DMS153 treated with DMSO at 0.1 percent for 48 hours (cell line): ENCODE results near the gene YTHDC2.
"Not testable (repeated sequence)": the region's sequence is repeated elsewhere in the genome, so short reads cannot be mapped to it uniquely, and the experiment has no call there.

ENCODE experiments used
- DNase-seq: peaks from one replicate; lab custom pipeline; 2025; ENCODE audit not compliant: unreplicated experiment; lab: John Stamatoyannopoulos, UW

Gene YTHDC2

DNA sequence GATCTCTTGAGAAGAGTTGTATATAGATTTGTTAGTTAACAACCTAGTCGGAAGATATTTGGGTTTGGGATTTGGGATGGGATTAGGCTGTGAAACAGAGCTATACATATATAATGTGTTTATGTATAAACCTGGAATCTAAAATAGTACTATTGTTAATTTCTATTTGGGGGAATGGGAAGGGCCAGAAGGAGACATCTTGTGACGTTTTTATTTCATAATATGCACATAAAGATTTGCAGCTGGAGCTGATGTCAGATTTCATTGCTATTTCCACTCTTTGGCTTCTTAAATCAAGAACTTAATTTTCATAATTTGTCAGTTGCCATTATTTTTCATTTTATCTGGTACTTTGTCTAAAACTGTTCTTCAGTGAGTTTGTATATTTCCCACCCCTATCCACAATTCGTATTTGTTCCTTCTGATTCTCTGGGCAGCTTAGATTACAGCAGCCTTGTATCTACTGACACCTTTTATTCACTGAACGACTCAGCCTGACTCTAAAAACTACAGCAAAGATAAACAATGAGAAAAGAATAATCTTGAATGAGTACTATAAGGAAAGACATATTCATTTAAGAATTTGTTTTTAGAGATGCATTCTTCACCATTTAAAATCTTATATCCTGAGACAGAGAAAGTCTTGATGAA is 86.9 kb downstream of the YTHDC2 start:
- DNase-seq: no peak

DNA sequence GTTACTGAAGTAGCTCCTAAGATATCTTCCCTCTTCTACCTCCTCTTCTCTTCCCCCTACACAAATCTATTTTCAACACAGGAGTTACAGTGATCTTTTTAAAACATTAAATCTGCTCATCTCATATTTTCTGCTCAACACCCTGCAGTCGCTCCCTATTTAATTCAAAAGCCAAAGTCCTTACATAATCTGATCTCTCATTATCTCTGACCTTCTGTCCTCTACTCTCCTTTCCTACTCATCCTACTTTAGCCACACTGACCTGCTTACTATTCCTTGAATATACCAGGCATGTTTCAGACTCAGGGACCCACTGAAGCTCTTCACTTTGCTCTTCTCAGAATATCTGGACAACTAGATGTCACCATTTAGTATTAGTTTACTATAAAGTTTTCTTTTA is 87.9 kb downstream of the YTHDC2 start:
- no peak for DNase-seq

DNA sequence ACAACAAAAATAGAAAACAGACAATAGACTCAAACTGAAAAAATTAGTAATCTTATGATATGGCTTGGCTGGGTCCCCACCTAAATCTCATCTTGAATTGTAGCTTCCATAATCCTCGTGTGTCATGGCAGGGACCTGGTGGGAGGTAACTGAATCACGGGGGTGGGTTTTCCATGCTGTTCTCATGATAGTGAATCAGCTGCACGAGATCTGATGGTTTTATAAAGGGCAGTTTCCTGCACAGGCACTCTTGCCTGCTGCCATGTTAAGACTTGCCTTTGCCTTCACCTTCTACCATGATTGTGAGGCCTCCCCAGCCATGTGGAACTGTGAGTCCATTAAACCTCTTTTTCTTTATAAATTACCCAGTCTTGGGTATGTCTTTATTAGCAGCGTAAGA is 89.8 kb downstream of the YTHDC2 start:
- DNase-seq: not testable (repeated sequence)

DNA sequence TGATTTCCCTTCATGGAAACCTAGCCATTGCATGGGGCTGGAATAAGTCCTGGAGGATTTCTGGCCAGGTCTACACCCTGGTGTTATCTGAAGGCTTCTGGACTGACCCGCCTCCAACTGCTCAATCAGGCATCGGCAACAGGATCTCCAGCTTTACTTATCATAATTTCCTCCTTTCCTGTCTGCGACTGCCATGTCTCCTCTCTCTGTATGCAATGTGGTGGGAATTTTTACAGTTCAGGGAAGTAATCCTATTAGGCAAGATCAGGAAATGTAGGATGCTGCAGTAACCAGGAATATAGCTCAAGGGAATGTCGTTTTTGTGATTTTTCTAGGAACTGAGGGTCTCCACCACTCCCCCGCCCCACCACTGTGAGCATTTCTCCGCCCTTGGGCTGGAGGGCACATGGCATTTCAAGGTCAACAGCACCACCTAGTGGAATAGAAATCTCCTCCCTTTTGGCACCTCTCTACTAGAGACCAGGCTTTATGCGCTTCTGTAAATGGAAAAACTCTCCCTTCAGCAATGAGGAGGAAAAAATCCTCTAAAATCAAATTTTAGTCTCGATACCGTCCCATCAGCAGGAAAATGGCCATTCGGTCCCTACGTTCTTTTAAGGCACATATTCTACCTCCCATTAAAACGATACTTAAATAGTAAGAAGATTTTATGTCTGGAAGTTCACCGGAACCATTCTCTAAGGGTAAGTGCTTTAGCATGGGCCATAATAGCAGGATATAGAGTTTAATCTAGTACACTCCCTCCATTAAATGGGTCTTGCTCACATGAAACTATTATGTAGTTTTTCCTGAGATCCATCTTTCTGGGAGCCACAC is 93.0 kb downstream of the YTHDC2 start:
- DNase-seq: no peak

DNA sequence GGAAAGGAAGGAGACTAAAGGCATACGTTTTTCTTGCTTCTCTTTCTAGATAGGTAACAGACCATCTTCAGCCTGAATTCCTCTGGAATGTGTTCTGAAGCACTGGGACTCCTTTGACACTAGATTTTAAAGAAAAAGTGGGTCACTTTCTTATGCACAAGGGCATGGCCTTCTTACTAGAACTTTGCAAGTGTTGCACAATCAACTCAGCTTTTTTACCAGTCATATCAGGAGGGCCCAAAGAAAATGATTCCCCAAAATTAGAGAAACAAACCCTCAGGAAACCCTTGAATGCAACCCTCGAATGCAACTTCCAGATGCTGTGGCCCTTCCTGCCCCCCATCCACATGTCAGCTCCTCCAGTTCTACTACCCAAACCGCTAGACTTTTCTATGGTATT is 93.9 kb downstream of the YTHDC2 start:
- no peak for DNase-seq

DNA sequence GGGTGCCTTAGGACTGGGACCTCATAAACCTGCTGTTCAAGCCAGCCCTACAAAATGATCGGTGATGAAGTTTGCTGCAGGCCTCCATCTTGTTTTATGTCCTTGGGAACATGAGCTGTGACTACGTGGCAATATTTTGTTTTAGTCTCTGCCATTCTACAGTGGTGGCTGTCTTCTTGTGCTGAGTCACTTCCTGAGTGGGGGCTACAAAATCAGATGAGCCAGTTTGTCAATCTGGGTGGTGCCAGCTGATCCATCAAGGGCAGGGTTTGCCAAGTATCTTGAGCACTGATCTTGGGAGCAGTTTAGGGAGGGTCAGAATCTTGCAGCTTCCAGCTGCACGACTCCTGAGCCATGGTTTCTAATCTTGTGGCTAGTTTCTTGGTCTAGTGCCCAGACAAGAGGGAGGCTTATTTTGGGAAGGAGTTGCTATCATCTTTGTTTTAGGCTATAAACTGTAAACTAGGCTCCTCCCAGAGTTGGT is 94.7 kb downstream of the YTHDC2 start:
- no peak for DNase-seq

DNA sequence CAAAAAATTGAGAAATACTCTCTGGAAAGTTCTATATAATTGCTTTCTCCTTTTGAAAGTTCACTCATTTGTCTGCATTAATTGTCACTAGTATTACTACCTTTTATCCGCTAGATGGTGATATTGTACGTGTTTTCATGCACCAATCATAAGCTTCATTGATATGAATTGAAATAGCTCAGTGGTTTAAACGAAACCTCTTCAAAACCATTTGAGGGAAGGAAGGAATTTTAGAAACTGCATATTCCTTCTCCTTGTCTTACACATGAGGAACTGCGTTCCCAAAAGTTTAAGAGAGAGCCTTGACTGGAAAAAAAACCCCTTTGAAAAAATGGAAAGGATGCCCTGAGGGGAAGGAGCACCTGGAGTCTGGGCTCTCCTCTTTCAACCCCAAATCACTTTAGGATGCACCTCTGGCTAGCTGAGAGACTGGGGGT is 98.6 kb downstream of the YTHDC2 start:
- DNase-seq: no peak

DNA sequence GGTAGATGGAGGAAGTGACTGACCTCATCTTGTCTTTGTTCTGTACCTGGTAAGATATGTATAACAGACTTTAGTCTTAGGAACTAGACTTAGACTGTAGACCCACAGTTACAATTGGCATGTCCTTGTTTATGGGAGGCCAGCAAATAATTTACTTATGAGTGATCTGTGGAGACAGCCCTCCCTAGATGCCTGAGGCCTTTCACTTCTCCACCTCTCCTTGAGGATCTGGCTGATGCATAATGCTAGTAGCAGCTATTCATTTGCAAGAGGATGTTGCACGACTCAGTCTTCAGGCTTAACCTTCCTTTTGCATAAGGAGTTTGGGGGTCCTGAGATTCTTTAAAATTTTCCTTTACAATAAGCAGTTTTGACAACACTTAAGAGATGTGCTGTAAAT is 100.7 kb downstream of the YTHDC2 start:
- no peak for DNase-seq

DNA sequence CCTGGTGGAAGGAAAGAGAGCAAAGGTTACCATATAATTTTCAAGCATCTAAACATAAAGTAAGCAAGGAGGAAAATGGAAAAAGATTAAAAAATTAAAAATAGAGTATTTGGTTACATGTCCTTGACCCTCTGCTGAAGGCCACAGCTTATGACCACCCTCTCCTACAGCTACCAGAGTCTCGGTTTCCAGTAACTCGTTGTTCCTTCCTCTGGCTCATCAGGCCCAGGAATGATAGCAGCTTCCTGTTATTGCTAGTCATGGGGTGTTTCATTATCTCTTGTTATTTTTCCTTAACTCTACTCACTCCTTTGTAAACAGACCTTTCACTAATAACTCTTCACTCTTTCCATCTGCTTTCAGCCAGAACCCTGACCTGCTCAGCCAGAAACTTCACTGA is 102.2 kb downstream of the YTHDC2 start:
- no peak for DNase-seq

DNA sequence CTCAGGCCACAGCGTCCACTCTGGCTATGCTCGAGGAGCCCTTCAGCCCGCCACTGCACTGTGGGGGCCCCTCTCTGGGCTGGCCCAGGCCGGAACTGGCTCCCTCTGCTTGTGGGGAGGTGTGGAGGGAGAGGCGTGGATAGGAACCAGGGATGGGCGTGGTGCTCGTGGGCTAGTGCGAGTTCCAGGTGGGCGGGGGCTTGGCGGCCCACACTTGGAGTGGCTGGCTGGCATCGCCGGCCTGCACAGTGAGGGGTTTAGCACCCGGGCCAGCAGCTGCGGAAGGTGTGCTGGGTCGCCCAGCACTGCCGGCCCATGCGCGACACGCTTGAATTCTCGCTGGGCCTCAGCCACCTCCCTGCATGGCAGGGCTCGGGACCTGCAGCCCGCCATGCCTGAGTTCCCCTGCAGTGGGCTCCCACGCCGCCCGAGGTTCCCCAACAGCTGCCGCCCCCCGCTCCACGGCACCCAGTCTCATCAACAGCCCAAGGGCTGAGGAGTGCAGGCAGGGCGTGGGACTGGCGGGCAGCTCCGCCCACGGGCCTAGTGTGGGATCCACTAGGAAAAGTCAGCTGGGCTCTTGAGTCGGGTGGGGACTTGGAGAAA is 103.8 kb downstream of the YTHDC2 start:
- no peak for DNase-seq

DNA sequence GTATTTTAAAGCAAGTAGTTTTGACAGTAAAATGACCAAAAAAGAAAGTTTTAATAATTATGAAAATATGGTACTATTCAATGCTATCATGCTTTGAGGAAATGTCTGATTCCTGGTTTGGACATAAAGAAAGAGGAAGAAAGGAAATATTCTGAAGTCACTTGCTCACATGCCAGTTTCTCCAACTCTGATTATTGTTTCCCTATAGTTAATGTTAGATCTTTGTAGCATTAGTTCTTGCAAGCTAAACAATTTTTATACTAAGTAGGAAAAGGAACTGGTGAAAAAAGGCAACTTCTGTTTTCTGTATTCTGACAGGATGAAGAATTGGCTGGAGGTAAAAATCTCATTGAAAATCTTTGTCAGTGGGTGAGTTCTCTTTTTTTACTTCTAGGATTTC is 119.5 kb downstream of the YTHDC2 start:
- DNase-seq: no peak

DNA sequence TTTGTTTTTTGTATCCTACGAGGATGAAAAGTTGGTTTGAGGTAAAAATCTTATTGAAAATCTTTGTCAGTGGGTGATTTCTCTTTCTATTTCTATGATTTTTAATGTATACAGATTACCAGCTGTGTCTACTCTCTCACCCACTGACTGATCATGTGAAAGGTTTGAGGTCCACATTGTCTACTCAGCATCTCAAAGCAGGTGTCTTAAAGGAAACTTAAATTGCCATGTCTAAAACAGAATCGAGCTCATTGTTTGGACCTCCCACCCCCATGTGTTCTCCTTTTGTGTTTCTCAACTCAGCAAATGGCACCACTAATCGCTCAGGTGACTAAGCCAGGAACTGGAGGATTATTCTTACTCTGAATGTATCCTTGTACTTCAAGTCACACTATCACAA is 121.5 kb downstream of the YTHDC2 start:
- DNase-seq: no peak

DNA sequence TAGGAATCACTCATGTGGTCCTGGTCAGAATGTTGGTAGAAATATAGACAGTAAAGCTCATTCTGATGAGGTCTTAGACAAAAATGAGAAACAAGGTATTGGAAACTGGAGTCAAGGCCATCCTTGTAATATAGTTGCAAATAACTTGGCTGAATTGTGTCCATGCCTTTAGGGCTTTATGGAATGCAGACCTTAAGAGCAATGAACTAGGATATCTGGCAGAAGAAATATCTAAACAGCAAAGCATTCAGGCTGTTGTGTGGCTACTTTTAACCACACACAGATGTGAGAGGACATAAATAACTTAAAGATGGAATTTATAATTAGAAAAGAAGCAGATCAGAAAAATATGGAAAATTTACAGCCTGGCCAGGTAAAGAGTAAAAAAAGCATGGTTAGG is 128.2 kb downstream of the YTHDC2 start:
- DNase-seq: no peak
